OCI-LY1 (cell line): ENCODE results near the gene ZNF512.

Experiments
- EZH2 ChIP-seq: fragments of 200-600 bp; sonication (generic), shearing (Covaris generic); IDR thresholded peaks from 2 replicates; pipeline ENCODE4 v1.8.0; 2017; ENCODE audit warnings: borderline replicate concordance, mixed run types, mild to moderate bottlenecking, antibody characterized with exemption, low read length, moderate library complexity, mixed read lengths
- TF ChIP-seq, protein P1 (sequence below): fragments of 200-600 bp; sonication (generic), shearing (Covaris generic); IDR thresholded peaks from 2 replicates; pipeline ENCODE4 v1.5.1; 2017; ENCODE audit warnings: mild to moderate bottlenecking, antibody characterized with exemption, low read length, moderate library complexity, mixed read lengths

DNA sequence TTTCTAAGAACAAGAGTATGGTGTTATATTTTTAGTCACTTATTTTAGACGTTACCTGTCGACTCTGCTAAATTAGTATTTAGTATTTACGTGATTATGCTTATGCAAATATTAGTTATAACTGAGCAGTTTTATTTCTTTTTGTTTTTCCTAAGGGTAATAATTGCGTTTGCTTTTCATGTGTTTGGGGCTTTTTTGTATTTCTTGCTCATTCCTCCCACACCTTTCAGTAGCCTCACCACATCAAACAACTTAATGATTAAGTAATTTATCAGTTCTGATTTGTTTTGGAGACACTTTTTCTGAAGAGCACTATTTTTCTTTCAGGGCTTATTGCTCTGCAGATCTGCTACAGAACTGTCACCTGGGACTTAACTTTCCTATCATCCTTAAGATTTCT, 88.4 kb downstream of the ZNF512 start:
- TF ChIP-seq, protein P1, sequence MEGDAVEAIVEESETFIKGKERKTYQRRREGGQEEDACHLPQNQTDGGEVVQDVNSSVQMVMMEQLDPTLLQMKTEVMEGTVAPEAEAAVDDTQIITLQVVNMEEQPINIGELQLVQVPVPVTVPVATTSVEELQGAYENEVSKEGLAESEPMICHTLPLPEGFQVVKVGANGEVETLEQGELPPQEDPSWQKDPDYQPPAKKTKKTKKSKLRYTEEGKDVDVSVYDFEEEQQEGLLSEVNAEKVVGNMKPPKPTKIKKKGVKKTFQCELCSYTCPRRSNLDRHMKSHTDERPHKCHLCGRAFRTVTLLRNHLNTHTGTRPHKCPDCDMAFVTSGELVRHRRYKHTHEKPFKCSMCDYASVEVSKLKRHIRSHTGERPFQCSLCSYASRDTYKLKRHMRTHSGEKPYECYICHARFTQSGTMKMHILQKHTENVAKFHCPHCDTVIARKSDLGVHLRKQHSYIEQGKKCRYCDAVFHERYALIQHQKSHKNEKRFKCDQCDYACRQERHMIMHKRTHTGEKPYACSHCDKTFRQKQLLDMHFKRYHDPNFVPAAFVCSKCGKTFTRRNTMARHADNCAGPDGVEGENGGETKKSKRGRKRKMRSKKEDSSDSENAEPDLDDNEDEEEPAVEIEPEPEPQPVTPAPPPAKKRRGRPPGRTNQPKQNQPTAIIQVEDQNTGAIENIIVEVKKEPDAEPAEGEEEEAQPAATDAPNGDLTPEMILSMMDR: no peak
- no peak for TF ChIP-seq EZH2
